ENCODE measurements around the gene UROD.

Gene UROD

DNA sequence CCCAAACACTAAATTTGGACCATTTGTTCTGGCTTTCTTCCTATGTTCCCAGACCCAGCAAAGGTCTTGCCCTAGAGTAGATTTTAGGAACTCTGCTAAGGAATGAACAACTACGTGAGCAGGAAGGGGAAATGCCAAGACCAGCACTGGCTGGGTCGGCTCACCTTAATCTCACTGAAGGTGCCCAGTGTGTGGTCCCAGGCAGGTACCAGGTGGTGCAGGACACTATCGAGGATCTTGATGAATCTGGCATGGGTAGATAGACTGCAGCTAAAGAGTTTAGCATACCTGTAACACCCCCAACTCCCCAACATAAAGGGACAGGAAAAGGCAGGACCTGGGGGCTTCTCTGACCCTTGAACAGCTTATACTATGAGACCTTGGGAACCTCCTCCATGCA, 4.0 kb upstream of the UROD start:
- DNase-seq (ENCODE audit: low read depth in 1 of 2, low spot score in 1 of 2): no peak

DNA sequence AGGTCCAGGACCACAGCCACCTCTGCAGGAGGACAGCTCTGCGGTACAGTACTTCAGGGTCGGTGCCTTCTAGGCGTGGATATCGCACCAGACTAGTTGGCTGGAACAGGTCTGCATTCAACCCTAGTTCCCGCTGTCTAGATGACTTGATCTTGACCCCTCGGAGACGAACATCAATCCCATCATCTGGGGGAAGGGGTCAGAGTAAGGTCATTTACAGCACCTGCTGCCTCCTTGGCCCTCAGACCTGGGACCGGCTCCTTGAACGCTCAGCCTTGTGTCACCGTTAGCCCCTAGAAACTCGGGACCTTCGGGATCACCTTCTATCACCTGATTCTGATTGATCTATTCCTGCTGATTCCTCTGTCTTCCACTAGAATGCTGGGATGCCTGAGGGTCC, 3.5 kb upstream of the UROD start:
- no peak for DNase-seq (ENCODE audit: low read depth in 1 of 2, low spot score in 1 of 2)

DNA sequence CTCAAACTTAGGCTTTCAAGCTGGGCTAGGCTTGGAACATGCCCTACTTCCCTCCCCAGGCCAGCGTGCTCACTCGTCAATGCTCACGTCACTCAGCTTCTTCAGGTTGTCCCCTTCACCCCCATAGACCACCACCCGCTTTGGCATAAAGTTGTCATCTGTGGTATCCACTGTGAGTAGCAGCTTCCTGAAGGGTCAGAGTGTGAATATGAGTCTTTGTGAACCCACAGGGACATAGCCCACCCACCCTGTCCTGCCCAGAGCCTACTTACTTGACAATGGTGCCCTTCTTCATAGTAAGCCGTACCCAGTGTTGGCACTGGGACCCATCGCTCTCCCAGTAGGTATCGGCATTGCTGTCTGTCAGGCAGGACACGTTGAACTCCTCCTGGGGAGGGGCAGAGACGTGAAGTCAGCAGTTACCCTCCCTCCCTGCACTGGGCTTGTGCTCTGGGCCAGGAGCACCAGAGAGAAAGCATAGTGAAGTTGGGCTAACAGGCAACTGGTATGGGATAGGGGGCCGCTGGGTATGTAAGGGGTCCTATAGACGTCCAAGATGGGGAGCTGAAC, 2.7 kb upstream of the UROD start:
- DNase-seq (ENCODE audit: low read depth in 1 of 2, low spot score in 1 of 2): no peak

DNA sequence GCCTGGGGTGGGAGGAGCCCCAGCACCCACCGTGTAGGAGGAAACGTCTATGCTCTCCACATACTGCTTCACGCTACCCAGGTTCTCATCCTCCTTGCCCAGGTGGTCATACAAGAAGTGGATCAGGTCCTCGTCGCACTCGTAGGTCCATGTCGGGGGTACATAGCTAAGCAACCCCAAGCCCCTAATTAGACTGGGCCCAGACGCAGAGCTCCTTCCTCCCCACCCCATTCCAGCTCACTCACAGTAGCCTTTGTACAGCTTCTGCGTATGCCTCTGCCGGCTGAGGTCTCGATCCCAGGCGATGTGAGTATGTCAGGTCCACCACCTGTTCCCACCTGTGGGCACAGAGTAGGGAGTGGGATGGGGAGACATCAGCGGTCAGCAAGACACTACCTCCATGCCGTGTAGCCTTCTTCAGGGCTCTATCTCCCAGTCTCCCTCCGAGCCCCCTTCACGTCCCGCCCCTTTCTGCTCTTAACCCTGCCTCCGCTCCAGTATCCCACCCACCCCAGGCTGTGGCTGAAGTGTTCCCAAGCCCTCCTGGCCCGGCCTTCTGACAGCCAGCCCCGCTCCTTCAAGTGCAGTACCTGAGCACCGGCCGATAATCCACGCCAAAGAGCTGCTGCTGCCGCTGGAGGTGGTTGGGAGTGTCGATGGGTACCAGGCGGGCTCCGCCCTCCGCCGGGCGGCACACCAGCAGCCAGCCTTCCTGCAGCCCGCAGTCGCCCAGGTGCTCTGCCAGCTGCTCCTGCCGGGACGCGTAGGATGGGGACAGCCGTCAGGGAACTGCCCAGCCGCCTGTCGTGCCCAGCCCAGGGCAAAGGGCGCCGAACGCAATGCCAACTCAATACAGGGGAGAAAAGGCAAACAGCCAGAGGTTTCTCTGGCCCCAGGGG, 1.8 kb upstream of the UROD start:
- peak in 1 of 2 donors; percentile 16 for DNase-seq (ENCODE audit: low read depth in 1 of 2, low spot score in 1 of 2)

DNA sequence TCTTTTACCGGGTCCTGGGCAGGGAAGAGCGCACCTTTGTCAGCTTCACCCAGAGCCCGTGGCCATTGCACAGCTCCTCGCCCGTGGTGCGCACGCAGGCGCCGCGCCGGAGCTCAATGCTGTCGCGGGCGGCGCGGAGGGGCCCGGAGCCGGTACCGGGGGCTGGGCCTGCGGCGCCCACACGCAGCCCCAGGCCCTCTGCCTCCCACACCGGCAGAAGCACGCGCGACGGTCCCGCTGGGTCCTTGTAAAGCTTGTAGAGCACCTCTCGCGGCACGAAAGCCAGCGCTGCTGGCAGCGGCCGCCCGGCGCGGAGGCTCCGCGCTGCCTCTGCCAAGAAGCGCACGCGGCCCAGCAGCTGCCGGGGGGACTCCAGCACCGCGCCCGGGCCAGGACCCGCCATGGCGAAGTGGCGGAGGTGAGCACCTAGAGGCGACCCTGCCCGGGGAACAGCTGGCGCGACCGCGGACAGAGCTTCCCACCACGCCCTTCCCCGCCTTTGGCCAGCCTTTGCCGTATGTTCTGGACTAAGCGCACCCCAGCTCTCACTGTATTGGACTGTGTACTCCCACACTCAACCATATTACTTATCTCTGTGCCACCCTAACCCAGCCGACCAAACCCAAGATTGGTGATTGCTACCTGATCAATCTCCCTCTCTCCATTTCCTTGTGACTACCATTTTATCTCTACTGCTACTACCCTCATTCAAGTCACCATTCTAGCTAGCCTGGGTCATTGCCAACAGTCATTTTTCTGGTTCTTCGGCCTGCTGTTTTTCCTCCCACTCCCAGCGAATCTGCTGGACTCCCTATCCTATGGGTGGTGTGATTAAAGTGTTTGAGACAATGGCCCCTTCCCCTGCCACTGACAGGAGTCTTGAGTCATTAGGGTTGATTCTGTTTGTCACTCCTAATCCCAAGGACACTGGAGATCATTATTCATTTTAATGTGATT, 921 bp upstream of the UROD start, which contains the start of gene HECTD3:
Gene HECTD3, minus strand, starts transcription at position 470 of the 957 bp plus-strand sequence. Its CDS starts 67 bp downstream, at position 403.
- peak; percentile 44 to 47 for DNase-seq (ENCODE audit: low read depth in 1 of 2, low spot score in 1 of 2)

DNA sequence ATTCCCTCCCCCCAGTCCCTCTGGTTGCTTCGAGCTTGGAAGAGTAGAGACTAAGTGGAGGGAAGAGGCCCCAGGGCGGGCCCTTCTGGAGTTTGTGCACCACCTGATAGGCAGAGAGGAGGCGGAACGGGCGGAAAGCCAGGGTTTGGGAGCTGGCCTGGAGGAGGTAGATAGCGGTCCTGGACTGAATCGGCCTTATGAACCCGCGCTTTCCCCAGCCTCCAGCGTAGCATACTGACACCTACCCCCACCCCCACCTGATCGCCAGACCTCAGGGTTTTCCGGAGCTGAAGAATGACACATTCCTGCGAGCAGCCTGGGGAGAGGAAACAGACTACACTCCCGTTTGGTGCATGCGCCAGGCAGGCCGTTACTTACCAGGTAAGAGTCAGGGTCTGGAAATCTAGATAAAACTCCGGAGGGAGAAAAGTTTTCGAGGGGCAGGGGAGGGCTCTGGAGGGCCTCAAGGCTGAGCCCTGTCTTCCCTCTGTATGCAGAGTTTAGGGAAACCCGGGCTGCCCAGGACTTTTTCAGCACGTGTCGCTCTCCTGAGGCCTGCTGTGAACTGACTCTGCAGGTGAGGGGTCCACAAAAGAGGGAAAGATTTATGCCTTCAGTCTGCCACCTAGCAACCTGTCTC, 705 bp downstream of the UROD start:
- peak in 1 of 2 donors; percentile 23 for DNase-seq (ENCODE audit: low read depth in 1 of 2, low spot score in 1 of 2)

DNA sequence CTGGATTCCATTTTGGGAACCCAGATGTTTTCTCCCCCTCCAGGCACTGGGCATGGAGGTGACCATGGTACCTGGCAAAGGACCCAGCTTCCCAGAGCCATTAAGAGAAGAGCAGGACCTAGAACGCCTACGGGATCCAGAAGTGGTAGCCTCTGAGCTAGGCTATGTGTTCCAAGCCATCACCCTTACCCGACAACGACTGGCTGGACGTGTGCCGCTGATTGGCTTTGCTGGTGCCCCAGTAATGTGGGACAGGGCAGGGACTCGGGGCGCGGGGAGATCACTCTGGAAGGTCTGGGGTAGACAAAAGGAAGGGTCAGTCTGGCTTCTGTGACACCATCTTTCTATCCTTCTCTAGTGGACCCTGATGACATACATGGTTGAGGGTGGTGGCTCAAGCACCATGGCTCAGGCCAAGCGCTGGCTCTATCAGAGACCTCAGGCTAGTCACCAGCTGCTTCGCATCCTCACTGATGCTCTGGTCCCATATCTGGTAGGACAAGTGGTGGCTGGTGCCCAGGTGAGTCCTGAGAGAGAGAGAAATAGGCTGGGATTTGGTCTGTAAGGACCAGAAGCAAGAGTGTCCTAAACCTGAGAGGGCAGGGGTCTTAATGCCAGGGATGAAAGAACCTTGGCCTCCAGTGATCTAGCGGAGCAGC, 1.6 kb downstream of the UROD start:
- DNase-seq (ENCODE audit: low read depth in 1 of 2, low spot score in 1 of 2): no peak

DNA sequence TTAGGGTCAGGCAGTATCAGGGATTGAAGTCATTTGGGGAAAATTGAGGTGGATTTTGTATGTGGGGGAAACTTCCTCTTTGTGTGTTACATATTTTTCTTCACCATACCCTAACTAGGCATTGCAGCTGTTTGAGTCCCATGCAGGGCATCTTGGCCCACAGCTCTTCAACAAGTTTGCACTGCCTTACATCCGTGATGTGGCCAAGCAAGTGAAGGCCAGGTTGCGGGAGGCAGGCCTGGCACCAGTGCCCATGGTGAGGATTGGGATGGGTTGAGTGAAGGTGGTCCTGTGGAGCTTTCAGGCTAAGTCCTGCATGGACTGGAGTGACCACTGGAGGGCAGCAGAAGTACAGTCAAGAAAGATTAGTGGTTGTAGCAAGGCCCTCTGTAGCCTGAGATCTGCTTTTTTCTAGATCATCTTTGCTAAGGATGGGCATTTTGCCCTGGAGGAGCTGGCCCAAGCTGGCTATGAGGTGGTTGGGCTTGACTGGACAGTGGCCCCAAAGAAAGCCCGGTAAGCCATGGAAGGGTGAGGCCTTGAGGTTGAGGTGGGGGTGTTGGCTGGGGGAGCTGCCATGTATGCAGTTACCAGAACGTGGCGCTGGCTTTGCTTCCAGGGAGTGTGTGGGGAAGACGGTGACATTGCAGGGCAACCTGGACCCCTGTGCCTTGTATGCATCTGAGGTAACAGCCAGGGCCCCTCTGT, 2.4 kb downstream of the UROD start:
- DNase-seq (ENCODE audit: low read depth in 1 of 2, low spot score in 1 of 2): peak; percentile 54 to 62

DNA sequence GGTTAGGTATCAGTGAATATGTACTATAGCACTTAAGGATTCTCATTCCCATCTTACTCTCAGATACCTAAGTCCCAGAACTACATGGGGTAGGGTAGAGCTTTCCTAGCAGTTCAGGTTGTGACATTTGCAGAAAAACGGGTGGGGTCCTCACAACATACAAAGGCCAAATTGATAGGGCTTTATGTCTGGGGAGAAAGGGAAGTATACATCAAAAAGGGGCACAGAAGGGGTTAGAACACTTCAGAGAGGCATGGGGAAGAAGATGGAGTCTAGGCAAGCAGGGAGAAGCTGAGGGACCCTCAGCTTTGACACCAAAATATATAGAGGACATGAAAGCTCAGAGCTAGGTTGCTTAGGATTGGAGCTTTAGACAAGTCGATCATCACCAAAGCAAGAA, 3.6 kb downstream of the UROD start:
- DNase-seq (ENCODE audit: low read depth in 1 of 2, low spot score in 1 of 2): no peak

DNA sequence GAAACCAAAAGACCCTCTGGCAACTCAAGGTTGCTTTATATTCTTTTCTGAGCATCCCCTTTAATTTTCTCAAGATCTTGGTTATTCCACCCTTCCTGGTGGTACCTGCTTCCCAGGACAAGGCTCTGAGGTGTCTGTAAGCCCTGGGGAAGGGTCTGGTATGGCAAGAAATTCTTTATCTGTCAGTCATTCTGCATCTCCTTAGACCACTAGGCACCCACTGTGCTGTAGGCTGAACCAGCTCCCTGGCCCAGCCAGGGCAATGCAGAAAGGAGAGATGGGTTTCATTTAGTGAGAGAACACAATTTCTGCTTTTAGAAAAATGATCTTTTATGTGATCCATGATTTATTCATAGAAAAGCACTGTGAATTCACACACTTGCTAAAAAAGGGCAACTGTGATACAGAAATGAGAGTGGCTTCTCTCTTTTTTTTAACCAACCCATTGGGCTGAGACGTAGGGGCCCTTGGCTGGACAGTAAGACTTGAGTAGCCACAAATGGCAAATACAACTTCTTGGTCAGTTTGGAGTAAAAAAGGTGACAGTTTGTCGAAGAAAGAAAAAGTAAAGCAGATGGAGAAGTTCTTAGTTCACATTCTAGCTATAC, 4.1 kb downstream of the UROD start:
- no peak for DNase-seq (ENCODE audit: low read depth in 1 of 2, low spot score in 1 of 2)

DNA sequence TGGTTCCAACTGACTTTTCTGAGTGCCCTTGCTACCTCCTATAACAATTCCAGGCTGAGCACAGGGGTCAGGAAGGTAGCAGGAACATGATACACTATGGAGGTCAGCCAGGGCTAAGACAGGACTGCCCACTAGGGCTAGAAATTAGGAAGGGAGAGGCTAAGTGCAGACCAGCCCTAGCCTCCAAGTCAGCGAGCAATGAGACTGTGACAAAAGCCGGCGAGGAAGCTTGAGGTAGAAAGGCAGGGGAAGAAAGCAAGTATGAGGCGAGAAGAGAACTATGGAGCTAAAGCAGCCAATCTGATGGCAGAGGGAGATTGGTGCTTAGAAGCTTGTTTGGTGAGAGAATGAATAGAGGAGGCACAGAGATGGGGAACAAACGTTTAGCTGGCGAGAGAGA, 4.7 kb downstream of the UROD start:
- no peak for DNase-seq (ENCODE audit: low read depth in 1 of 2, low spot score in 1 of 2)

DNA sequence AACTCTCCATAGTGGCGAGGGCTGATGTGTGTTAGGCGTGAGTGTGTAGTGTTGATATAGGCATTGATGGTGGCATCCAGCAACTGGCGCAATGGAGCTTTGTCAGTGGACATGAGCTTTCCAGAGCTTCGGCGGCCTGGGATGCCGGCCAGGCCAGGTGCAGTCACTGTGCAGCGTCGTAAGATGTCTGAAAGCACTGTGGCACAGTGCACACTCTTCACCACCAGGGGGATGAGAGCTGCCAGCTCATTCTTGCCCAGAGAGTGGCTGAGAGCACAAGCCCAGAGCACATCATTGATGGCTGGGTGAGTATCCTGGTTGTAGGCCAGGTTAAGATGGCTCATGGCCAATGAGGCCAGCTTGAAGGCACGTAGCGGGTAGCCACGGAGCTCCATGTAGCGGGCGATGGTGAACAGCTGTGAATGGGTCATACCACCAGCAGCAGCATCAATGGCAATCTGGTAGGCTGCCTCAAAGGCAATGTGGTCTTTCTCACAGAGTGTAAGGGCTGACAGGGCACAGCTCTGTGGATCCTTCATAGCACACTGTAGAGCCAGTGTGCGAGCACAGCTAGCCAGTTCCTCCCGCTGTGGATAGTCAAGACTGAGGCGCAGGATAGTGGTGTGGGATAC, 6.7 kb downstream of the UROD start:
- DNase-seq (ENCODE audit: low read depth in 1 of 2, low spot score in 1 of 2): peak; percentile 31 to 50

DNA sequence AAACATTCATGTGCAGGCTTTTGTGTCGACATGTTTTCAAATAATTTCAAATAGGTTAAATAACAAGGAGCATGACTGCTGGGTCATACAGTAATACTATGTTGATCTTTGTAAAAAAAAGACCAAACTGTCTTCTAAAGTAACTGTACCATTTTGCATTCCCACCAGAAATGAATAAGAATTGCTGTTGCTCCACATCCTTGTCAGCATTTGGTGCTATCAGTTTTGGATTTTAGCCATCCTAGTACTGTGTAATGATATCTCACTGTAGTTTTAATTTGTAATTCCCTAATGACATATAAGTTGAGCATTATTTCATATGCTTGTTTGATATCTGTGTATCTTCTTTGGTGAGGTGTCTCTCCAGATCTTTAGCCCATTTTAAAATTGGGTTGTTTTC, 11.6 kb downstream of the UROD start:
- no peak for DNase-seq (ENCODE audit: low read depth in 1 of 2, low spot score in 1 of 2)

DNA sequence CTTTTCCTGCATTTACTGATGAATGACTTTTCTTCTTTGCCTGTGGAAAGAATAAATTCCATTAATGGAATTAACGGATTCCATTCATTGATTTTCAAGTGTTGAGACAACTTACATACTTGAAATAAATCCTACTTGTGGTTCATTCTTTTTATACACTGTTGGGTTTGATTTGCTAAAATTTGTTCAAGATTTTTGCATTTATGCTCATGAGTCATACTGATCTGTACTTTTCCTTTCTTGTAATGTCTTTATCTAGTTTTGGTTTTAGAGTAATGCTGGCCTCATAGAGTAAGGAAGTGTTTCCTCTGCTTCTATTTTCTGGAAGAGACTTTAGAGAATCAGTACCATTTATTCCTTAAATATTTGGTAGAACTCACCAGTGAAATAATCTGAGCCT, 14.4 kb downstream of the UROD start:
- no peak for DNase-seq (ENCODE audit: low read depth in 1 of 2, low spot score in 1 of 2)

DNA sequence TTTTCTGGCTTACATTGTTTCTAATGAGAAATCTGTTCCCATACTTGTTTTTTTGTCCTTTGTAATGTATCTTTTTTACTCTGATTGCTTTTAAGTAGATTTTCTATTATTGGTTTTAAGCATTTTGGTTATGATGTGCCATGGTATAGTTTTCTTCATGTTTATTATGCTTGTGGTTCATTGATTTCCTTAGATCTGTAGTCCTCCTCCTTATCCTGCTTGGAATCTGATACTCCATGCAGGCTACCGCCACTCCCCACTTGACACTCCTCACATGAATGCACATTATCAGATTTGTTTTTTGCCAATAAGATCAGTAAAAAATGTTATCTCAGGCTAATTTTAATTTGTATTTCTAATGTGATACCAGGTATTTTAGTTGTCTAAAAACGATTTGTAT, 20.8 kb downstream of the UROD start:
- DNase-seq (ENCODE audit: low read depth in 1 of 2, low spot score in 1 of 2): no peak

DNA sequence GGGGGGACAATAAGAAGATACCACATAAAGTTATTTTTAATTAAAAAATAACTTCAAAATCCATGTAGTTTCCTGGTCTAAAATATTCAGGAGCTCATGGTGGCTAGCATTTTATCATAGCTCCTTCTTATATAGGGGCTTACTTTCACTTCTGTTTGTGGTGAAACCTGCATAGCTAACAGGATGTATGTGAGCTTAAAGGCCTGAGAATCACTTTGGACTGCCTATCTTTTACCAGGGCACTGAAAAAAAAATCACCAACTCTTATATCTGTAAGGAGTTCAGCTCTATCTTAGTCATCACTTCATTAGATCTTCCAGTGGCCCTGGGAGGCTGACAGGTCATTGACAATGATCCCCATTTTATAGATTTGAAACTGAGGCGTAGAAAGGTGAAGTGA, 21.3 kb downstream of the UROD start:
- no peak for DNase-seq (ENCODE audit: low read depth in 1 of 2, low spot score in 1 of 2)

DNA sequence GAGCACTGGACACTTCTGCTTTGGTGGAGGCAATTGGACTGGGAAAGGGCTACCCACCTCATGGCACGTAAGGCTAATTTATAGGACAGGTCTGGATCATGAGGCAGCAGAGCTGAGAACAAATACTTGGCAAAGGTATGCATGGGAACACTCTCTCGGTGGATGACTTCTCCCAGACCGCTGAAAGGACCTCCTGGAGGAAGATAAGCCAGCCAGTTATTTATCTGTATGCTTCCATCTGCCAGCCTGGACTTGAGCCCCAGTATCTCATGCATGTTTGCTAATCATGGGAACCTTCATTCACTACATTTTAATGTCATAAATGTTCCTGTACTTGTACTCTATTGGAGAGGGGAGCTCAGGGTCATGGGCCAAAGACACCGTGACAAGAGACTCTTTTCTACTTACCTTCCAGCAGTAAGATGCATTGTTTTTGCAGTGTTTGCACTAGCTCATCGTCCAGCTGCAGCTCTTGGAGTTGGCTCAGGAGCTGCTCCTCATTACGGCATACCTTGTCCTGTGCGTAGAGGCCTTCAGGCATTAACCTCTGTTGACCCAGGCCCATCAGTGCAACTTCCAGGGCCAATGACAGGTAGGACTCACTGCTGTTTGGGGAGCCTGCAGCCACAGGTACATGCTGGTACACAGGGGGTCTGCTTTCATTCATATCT, 23.7 kb downstream of the UROD start:
- DNase-seq (ENCODE audit: low read depth in 1 of 2, low spot score in 1 of 2): no peak

DNA sequence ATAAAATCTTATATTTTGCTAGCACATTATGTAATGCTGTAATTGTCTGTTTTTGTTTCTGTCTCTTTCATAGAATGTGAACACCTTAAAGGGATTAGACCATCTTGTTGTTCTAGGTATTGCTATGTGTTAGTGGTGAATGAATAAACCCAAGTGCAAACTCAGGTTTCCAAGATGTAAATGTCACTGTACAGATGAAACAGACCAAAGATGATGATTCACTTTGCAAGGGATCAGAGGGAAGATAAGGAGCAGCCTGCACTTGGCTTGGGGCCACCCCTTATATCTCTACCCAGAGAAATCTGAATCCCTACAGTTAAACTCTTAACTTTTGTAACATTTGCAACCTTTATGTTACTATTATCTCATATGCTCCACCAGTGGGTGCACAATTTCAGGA, 25.4 kb downstream of the UROD start:
- DNase-seq (ENCODE audit: low read depth in 1 of 2, low spot score in 1 of 2): no peak

Measured in stimulated activated CD4-positive, alpha-beta T cell treated with anti-CD3 and anti-CD28 coated beads, Interleukin-15, amount 100 ng/mL, for 1 hour (primary cell).